Thyroid gland (tissue), 4 donors: ENCODE measurements around the gene PALLD. TPM values are rescaled to one million over a fixed set of nuclear protein-coding genes. Genes with fewer than 3 reads are reported as not detected.

ENCODE experiments used
- DNase-seq, 2 donors: peaks; one replicate each; pipeline ENCODE4 v3.0.0-alpha.2; 2019
- H3K27ac ChIP-seq, 3 donors: fragments of 200-600 bp; sonication (generic); 1 replicate in 2 of 3; 2 replicates in 1 of 3; pipeline ENCODE4 v1.5.1; 2016 to 2019; ENCODE audit warnings: mild to moderate bottlenecking in 1 of 3, moderate library complexity in 1 of 3
- H3K27me3 ChIP-seq: fragments of 200-600 bp; sonication (generic); one replicate; pipeline ENCODE4 v1.5.1; 2019
- H3K36me3 ChIP-seq, 2 donors: fragments of 200-600 bp; sonication (generic); one replicate each; pipeline ENCODE4 v1.5.1; 2016 to 2019
- H3K4me1 ChIP-seq, 2 donors: fragments of 200-600 bp; sonication (generic); one replicate each; pipeline ENCODE4 v1.5.1; 2017 to 2019
- H3K4me3 ChIP-seq, 3 donors: fragments of 200-600 bp; sonication (generic); replicated peaks in 1 of 3; 1 replicate in 2 of 3; 2 replicates in 1 of 3; pipeline ENCODE4 v1.5.1; 2016; ENCODE audit warnings: mild to moderate bottlenecking in 1 of 3
- H3K9me3 ChIP-seq: fragments of 200-600 bp; sonication (generic); one replicate; pipeline ENCODE4 v1.5.1; 2017
- CTCF ChIP-seq, 6 experiments: fragments of 200-600 bp in 3 of 6; fragments of 450-650 bp in 3 of 6; sonication (generic) in 3 of 6; IDR thresholded peaks; one replicate each; pipeline ENCODE4 v1.5.1; 2016 to 2019; ENCODE audit warnings: antibody characterized with exemption in 6 of 6, mild to moderate bottlenecking in 2 of 6, inconsistent platforms in 1 of 6, moderate library complexity in 1 of 6
- POLR2A ChIP-seq, 2 donors: fragments of 450-650 bp; IDR thresholded peaks; one replicate each; pipeline ENCODE4 v1.6.1; 2017; ENCODE audit warnings: antibody characterized with exemption in 2 of 2, mild to moderate bottlenecking in 2 of 2, moderate library complexity in 1 of 2
- WGBS, 2 donors: methylation state at CpG; one replicate each; pipeline ENCODE4 v1.1.5; 2017; 5-methylcytosine and 5-hydroxymethylcytosine counted together
- intact Hi-C: fragments of 100-400 bp; cut with DNase I; formaldehyde crosslinking; loops from one replicate; pipeline ENCODE4 v1.15.1; 2023
- total RNA-seq, 4 donors: library from RNA; depleted of rRNA; stranded (reverse); fragments of >200 nt; gene quantifications; one replicate each; pipeline ENCODE4 v1.2.3, GENCODE V29; 2016

The PALLD gene
- total RNA-seq, 4 donors from 2014 or later, result 152 to 311 (median 226) TPM

- H3K27ac ChIP-seq, result no peak overlapping the region
- H3K9me3 ChIP-seq, result no peaks in the 10 kb centered on the region
- H3K36me3 ChIP-seq, result no peaks in the 10 kb centered on the region
- DNase-seq, result no peak
- H3K27me3 ChIP-seq, result no peaks in the 10 kb centered on the region
- H3K4me1 ChIP-seq, result peaks cover 6 to 20% of the 10 kb centered on the region in 2 donors
- intact Hi-C loops, result loop anchor here (10.0 kb wide), 1 partner anchor 122 kb away; no protein-coding TSS in a partner anchor
- no peak overlapping the region for H3K4me3 ChIP-seq
- 88 to 94% methylated on average over 9 of the region's 9 CpGs for WGBS, 2 donors
- no peak for TF ChIP-seq POLR2A (IDR thresholded peaks at IDR 0.05)
- no peak for TF ChIP-seq CTCF (IDR thresholded peaks at IDR 0.05)
These were observed 339.6 kb downstream of the PALLD start for GRCh38 chr4:168836490-168836889.

DNA sequence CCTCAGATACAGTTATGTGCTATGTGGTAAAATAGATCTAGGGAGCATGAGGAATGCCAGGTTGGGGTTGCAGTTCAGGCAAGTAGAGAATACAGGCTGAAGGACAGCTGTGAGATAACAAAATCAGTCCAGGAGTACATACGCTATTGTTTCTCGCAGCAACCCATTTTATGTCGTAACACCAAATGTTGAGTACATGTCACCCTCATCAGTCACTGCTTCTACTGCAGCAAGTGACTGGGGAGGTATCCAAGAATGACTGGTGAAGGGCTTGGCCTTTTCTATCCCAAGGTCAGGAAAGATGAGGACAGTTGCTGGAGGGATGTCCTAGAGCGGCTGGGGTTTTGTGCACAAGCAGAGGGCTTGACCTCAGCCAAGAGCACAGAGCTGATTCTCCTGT is 341.1 kb downstream of the PALLD start:
- DNase-seq, result no peak
- Histone ChIP-seq H3K36me3 (no peaks in the 10 kb centered on the region), H3K4me1 (peaks cover 4 to 23% of the 10 kb centered on the region in 2 donors), H3K4me3 (no peak overlapping the region), H3K27ac (peak overlapping the region in 1 of 3 donors; percentile 57), H3K9me3 (no peaks in the 10 kb centered on the region), H3K27me3 (no peaks in the 10 kb centered on the region)
- intact Hi-C loops, result loop anchor here (10.0 kb wide), 1 partner anchor 123 kb away; no protein-coding TSS in a partner anchor
- TF ChIP-seq CTCF (IDR thresholded peaks at IDR 0.05) (no peak), POLR2A (IDR thresholded peaks at IDR 0.05) (no peak)
- whole genome bisulfite sequencing, 2 donors, result 91 to 94% methylated on average over 4 of the region's 4 CpGs

DNA sequence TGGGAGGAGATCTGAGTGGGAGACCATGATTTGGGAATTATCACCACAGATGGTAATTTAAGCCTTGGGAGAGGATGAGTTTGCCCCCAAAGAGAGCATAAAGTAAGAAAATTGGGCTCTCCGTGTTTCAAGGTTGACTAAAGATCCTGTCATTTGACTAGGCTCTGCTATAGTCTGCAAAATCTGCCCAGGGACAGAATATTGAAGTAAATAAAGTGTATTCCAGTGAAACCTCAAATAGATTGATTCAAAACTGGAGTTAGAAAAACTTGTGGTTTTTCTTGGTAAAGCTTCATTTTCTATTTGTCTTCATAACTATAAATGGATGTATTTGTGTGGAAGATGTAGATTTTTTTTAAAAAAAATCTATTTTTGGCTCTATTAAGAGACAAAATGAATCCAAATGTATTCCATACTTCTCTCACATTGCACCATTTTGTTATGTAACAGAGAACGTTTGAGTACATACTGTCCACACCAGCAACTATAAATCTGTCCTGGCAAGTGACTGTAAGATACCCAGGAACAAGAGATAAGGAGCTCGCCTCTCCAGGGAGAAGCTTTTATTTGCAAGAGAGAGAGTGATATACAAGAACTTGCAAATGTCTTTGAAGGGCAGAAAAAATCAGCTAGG is 343.0 kb downstream of the PALLD start:
- WGBS, 2 donors, result 72 to 75% methylated on average over 3 of the region's 3 CpGs
- intact Hi-C loops, result loop anchor here (10.0 kb wide), 1 partner anchor 125 kb away; no protein-coding TSS in a partner anchor

DNA sequence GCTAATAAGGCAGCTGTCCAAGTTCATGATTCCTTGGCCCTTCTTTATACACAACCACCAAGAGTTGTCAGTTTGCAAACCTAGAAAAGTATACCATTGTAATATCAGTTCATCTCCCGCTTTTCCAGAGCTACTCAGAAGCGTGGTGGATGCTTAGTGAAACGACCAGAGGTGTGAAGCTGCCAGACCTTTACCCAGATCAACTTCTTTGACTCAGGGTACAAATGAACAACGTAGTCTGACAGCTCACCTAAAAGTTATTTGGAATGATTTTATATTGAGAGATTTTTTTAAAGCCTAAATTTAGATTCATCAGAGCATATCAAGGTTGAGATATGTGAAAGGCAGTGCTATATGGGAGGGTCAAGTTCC is 343.5 kb downstream of the PALLD start:
- Histone ChIP-seq H3K4me1 (peaks cover 7 to 18% of the 10 kb centered on the region in 2 donors), H3K4me3 (no peak overlapping the region), H3K9me3 (no peaks in the 10 kb centered on the region), H3K27ac (peak overlapping the region in 1 of 3 donors; percentile 56), H3K36me3 (no peaks in the 10 kb centered on the region), H3K27me3 (no peaks in the 10 kb centered on the region)
- intact Hi-C loops, result no loop called here
- 82 to 89% methylated on average over 4 of the region's 4 CpGs for WGBS, 2 donors
- TF ChIP-seq POLR2A (IDR thresholded peaks at IDR 0.05), result no peak
- TF ChIP-seq CTCF (IDR thresholded peaks at IDR 0.05), result no peak
- no peak for DNase-seq

More for the DNA sequence above, 343.0 kb downstream of the PALLD start:
- Histone ChIP-seq H3K4me3 (no peak overlapping the region), H3K4me1 (peaks cover 2 to 18% of the 10 kb centered on the region in 2 donors), H3K9me3 (no peaks in the 10 kb centered on the region), H3K27me3 (no peaks in the 10 kb centered on the region), H3K36me3 (no peaks in the 10 kb centered on the region), H3K27ac (peak overlapping the region in 2 of 3 donors; percentile 29 to 57)
- DNase-seq, result no peak
- TF ChIP-seq CTCF (IDR thresholded peaks at IDR 0.05) (no peak), POLR2A (IDR thresholded peaks at IDR 0.05) (no peak)

- H3K9me3 ChIP-seq, result no peaks in the 10 kb centered on the region
- WGBS, 2 donors, result 74 to 75% methylated on average over 8 of the region's 8 CpGs
- H3K36me3 ChIP-seq, result no peaks in the 10 kb centered on the region
- no peaks in the 10 kb centered on the region for H3K27me3 ChIP-seq
- peak overlapping the region in 1 of 3 donors; percentile 56 for H3K27ac ChIP-seq
- intact Hi-C loops, result no loop called here
- H3K4me3 ChIP-seq, result no peak overlapping the region
- TF ChIP-seq CTCF (IDR thresholded peaks at IDR 0.05) (no peak), POLR2A (IDR thresholded peaks at IDR 0.05) (no peak)
- H3K4me1 ChIP-seq, result peaks cover 9 to 22% of the 10 kb centered on the region in 2 donors
- DNase-seq, result peak; percentile 59 to 66
These were observed 344.3 kb downstream of the PALLD start for GRCh38 chr4:168841000-168841671.
